ENCODE results near the gene TF.

DNA sequence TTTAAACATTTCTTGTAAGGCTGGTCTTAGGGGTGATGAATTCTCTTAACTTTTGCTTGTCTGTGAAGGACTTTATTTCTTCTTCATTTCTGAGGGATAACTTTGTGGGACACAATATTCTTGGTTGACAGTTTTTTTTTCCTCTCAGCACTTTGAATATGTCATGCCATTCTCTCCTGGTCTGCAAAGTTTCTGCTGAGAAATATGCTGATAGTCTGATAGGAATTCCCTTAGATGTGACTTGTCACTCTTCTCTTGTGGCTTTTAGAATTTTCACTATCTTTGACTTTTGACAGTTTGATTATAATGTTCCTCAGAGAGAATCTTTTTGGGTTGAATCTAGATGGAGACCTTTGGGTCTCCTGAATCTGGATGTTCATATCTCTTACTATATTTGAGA lies 23.3 kb upstream of the TF start:
- TF ChIP-seq, protein P1, sequence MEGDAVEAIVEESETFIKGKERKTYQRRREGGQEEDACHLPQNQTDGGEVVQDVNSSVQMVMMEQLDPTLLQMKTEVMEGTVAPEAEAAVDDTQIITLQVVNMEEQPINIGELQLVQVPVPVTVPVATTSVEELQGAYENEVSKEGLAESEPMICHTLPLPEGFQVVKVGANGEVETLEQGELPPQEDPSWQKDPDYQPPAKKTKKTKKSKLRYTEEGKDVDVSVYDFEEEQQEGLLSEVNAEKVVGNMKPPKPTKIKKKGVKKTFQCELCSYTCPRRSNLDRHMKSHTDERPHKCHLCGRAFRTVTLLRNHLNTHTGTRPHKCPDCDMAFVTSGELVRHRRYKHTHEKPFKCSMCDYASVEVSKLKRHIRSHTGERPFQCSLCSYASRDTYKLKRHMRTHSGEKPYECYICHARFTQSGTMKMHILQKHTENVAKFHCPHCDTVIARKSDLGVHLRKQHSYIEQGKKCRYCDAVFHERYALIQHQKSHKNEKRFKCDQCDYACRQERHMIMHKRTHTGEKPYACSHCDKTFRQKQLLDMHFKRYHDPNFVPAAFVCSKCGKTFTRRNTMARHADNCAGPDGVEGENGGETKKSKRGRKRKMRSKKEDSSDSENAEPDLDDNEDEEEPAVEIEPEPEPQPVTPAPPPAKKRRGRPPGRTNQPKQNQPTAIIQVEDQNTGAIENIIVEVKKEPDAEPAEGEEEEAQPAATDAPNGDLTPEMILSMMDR (IDR thresholded peaks at IDR 0.05): no peak
- no peak for TF ChIP-seq GATA2 (CRISPR knock-in tag; IDR thresholded peaks at IDR 0.05)
- TF ChIP-seq, protein P2, sequence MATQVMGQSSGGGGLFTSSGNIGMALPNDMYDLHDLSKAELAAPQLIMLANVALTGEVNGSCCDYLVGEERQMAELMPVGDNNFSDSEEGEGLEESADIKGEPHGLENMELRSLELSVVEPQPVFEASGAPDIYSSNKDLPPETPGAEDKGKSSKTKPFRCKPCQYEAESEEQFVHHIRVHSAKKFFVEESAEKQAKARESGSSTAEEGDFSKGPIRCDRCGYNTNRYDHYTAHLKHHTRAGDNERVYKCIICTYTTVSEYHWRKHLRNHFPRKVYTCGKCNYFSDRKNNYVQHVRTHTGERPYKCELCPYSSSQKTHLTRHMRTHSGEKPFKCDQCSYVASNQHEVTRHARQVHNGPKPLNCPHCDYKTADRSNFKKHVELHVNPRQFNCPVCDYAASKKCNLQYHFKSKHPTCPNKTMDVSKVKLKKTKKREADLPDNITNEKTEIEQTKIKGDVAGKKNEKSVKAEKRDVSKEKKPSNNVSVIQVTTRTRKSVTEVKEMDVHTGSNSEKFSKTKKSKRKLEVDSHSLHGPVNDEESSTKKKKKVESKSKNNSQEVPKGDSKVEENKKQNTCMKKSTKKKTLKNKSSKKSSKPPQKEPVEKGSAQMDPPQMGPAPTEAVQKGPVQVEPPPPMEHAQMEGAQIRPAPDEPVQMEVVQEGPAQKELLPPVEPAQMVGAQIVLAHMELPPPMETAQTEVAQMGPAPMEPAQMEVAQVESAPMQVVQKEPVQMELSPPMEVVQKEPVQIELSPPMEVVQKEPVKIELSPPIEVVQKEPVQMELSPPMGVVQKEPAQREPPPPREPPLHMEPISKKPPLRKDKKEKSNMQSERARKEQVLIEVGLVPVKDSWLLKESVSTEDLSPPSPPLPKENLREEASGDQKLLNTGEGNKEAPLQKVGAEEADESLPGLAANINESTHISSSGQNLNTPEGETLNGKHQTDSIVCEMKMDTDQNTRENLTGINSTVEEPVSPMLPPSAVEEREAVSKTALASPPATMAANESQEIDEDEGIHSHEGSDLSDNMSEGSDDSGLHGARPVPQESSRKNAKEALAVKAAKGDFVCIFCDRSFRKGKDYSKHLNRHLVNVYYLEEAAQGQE (IDR thresholded peaks at IDR 0.05; ENCODE audit: low read depth, low read length): no peak
- TF ChIP-seq, protein P3, sequence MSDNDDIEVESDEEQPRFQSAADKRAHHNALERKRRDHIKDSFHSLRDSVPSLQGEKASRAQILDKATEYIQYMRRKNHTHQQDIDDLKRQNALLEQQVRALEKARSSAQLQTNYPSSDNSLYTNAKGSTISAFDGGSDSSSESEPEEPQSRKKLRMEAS (IDR thresholded peaks at IDR 0.05; ENCODE audit: low read depth): no peak
- TF ChIP-seq FOXM1 (IDR thresholded peaks at IDR 0.05; ENCODE audit: low read depth): no peak
- no peak for TF ChIP-seq SIN3A (IDR thresholded peaks at IDR 0.05; ENCODE audit: borderline replicate concordance, low read depth, low read length)
- TF ChIP-seq, protein P4, sequence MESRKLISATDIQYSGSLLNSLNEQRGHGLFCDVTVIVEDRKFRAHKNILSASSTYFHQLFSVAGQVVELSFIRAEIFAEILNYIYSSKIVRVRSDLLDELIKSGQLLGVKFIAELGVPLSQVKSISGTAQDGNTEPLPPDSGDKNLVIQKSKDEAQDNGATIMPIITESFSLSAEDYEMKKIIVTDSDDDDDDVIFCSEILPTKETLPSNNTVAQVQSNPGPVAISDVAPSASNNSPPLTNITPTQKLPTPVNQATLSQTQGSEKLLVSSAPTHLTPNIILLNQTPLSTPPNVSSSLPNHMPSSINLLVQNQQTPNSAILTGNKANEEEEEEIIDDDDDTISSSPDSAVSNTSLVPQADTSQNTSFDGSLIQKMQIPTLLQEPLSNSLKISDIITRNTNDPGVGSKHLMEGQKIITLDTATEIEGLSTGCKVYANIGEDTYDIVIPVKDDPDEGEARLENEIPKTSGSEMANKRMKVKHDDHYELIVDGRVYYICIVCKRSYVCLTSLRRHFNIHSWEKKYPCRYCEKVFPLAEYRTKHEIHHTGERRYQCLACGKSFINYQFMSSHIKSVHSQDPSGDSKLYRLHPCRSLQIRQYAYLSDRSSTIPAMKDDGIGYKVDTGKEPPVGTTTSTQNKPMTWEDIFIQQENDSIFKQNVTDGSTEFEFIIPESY (IDR thresholded peaks at IDR 0.05; ENCODE audit: borderline replicate concordance, low read depth): no peak
- TF ChIP-seq YY1 (IDR thresholded peaks at IDR 0.05; ENCODE audit: low read depth): no peak
- no peak for TF ChIP-seq EP300 (IDR thresholded peaks at IDR 0.05; ENCODE audit: borderline replicate concordance in 1 of 2, low read depth in 1 of 2, low read length in 1 of 2)
- TF ChIP-seq TCF12 (IDR thresholded peaks at IDR 0.05): no peak
- no peak for TF ChIP-seq GABPA (IDR thresholded peaks at IDR 0.05; ENCODE audit: low read depth)
- no peak for TF ChIP-seq RXRA (IDR thresholded peaks at IDR 0.05; ENCODE audit: borderline replicate concordance, low read depth)
- TF ChIP-seq MXI1 (IDR thresholded peaks at IDR 0.05; ENCODE audit: low read depth, low read length): no peak
- no peak for TF ChIP-seq RCOR1 (IDR thresholded peaks at IDR 0.05; ENCODE audit: low read length)
